MM.1S (cell line): ENCODE measurements around the gene CSNK1A1L.

Source experiments
- DNase-seq: peaks from one replicate; pipeline ENCODE4 v3.0.0-alpha.2; 2015
- H2AFZ ChIP-seq: fragments of 300-600 bp; sonication (generic); 2 replicates; pipeline ENCODE4 v1.6.0; 2016; ENCODE audit warnings: antibody characterized with exemption, low read length
- H3F3A ChIP-seq: fragments of 300-600 bp; sonication (generic); 2 replicates; pipeline ENCODE4 v1.6.1; 2016; ENCODE audit warnings: mild to moderate bottlenecking, antibody characterized with exemption, low read length, moderate library complexity, mixed read lengths; ENCODE audit not compliant: insufficient read depth
- H3K27ac ChIP-seq: fragments of 300-600 bp; sonication (generic); 2 replicates; pipeline ENCODE4 v1.5.1; 2016; ENCODE audit warnings: mild to moderate bottlenecking, low read length
- H3K27me3 ChIP-seq: fragments of 300-600 bp; sonication (generic); replicated peaks from 2 replicates; pipeline ENCODE4 v1.6.0; 2016; ENCODE audit warnings: low read length; ENCODE audit not compliant: insufficient read depth
- H3K36me3 ChIP-seq: fragments of 300-600 bp; sonication (generic); replicated peaks from 2 replicates; pipeline ENCODE4 v1.6.1; 2016; ENCODE audit warnings: mild to moderate bottlenecking, low read length, mixed read lengths; ENCODE audit not compliant: insufficient read depth
- H3K4me1 ChIP-seq: fragments of 300-600 bp; sonication (generic); 2 replicates; pipeline ENCODE4 v1.6.1; 2016; ENCODE audit warnings: low read length, mixed read lengths
- H3K4me2 ChIP-seq: fragments of 300-600 bp; sonication (generic); 2 replicates; pipeline ENCODE4 v1.6.0; 2016; ENCODE audit warnings: low read depth, low read length
- H3K4me3 ChIP-seq: fragments of 300-600 bp; sonication (generic); 2 replicates; pipeline ENCODE4 v1.5.1; 2016; ENCODE audit warnings: low read length, mixed read lengths
- H3K79me2 ChIP-seq: fragments of 300-600 bp; sonication (generic); 2 replicates; pipeline ENCODE4 v1.6.1; 2016; ENCODE audit warnings: mixed run types, low read length, mixed read lengths
- H3K9ac ChIP-seq: fragments of 300-600 bp; sonication (generic); 2 replicates; pipeline ENCODE4 v1.6.1; 2016; ENCODE audit warnings: low read length, mixed read lengths
- H3K9me2 ChIP-seq: fragments of 300-600 bp; sonication (generic); replicated peaks from 2 replicates; pipeline ENCODE4 v1.6.1; 2016; ENCODE audit warnings: mild to moderate bottlenecking, low read length, mixed read lengths; ENCODE audit not compliant: insufficient read depth
- H3K9me3 ChIP-seq: fragments of 300-600 bp; sonication (generic); replicated peaks from 2 replicates; pipeline ENCODE4 v1.6.1; 2016; ENCODE audit warnings: mild to moderate bottlenecking, low read length, mixed read lengths; ENCODE audit not compliant: insufficient read depth
- H4K20me1 ChIP-seq: fragments of 300-600 bp; sonication (generic); 2 replicates; pipeline ENCODE4 v1.6.1; 2016; ENCODE audit warnings: mild to moderate bottlenecking, low read length, moderate library complexity, mixed read lengths; ENCODE audit not compliant: insufficient read depth
- CTCF ChIP-seq: fragments of 300-600 bp; sonication (generic); IDR thresholded peaks from 2 replicates; pipeline ENCODE4 v1.5.1; 2016; ENCODE audit warnings: antibody characterized with exemption, low read length, mixed read lengths
- EZH2 ChIP-seq: fragments of 300-600 bp; sonication (generic); optimal IDR thresholded peaks from 2 replicates; pipeline ENCODE3; 2017; ENCODE audit warnings: low read depth, mild to moderate bottlenecking, antibody characterized with exemption, low read length, mixed read lengths
- EZH2phosphoT487 ChIP-seq: fragments of 300-600 bp; sonication (generic); IDR thresholded peaks from 2 replicates; pipeline ENCODE4 v1.6.1; 2018; ENCODE audit warnings: antibody characterized with exemption, low read length

The CSNK1A1L gene

GRCh38 chr13:37143911-37144310 is 38.4 kb upstream of the CSNK1A1L start:
- Histone ChIP-seq H3K4me2 (no peak overlapping the region), H3K27ac (no peak overlapping the region), H3K9me3 (no peaks in the 10 kb centered on the region), H3K4me1 (no peaks in the 10 kb centered on the region), H3K9me2 (no peaks in the 10 kb centered on the region), H3F3A (no peaks in the 10 kb centered on the region), H3K36me3 (no peaks in the 10 kb centered on the region), H4K20me1 (no peaks in the 10 kb centered on the region), H2AFZ (no peak overlapping the region), H3K9ac (no peak overlapping the region), H3K79me2 (no peaks in the 10 kb centered on the region), H3K27me3 (no peaks in the 10 kb centered on the region), H3K4me3 (no peak overlapping the region)
- TF ChIP-seq EZH2 (no peak), EZH2phosphoT487 (no peak), CTCF (no peak)
- DNase-seq = no peak

- H3K79me2 ChIP-seq = no peaks in the 10 kb centered on the region
Measured at GRCh38 chr13:37142877-37143276, 37.4 kb upstream of the CSNK1A1L start.

DNA sequence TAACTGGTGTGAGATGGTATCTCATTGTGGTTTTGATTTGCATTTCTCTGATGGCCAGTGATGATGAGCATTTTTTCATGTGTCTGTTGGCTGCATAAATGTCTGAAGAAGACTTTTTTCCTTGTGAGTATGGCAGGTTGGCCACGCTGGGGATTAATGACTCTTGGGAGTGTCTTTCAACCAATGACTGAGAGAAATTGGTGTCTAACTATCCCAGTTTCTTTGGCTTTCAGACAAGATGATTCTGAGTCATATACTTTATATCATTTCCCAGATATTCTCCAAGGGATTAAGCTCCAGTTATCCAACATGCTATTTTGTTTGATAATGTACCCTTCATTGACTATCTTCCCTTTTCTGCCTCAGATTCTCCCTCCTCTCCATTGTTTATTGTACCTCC is 35.5 kb upstream of the CSNK1A1L start:
- H4K20me1 ChIP-seq = no peaks in the 10 kb centered on the region
- no peaks in the 10 kb centered on the region for H3K9me3 ChIP-seq

More at GRCh38 chr13:37142877-37143276, 37.4 kb upstream of the CSNK1A1L start:
- DNase-seq = no peak
- no peak overlapping the region for H3K4me3 ChIP-seq
- H3K27me3 ChIP-seq = no peaks in the 10 kb centered on the region
- H2AFZ ChIP-seq = no peak overlapping the region
- no peaks in the 10 kb centered on the region for H3F3A ChIP-seq
- no peaks in the 10 kb centered on the region for H3K4me1 ChIP-seq
- H4K20me1 ChIP-seq = no peaks in the 10 kb centered on the region
- H3K4me2 ChIP-seq = no peak overlapping the region
- no peak overlapping the region for H3K9ac ChIP-seq
- H3K36me3 ChIP-seq = no peaks in the 10 kb centered on the region
- no peak overlapping the region for H3K27ac ChIP-seq
- H3K9me3 ChIP-seq = no peaks in the 10 kb centered on the region
- H3K9me2 ChIP-seq = no peaks in the 10 kb centered on the region
- TF ChIP-seq EZH2 (no peak), EZH2phosphoT487 (no peak), CTCF (no peak)

GRCh38 chr13:37139356-37139755 is 33.9 kb upstream of the CSNK1A1L start:
- Histone ChIP-seq H3F3A (no peaks in the 10 kb centered on the region), H3K27me3 (no peaks in the 10 kb centered on the region), H3K79me2 (no peaks in the 10 kb centered on the region), H3K27ac (no peak overlapping the region), H3K9ac (no peak overlapping the region), H3K4me1 (no peaks in the 10 kb centered on the region), H3K4me2 (no peak overlapping the region), H3K36me3 (no peaks in the 10 kb centered on the region), H4K20me1 (no peaks in the 10 kb centered on the region), H2AFZ (no peak overlapping the region), H3K4me3 (no peak overlapping the region), H3K9me3 (no peaks in the 10 kb centered on the region), H3K9me2 (no peaks in the 10 kb centered on the region)
- TF ChIP-seq EZH2 = no peak
- TF ChIP-seq CTCF = no peak
- no peak for TF ChIP-seq EZH2phosphoT487
- no peak for DNase-seq

More for the DNA sequence above, 35.5 kb upstream of the CSNK1A1L start:
- Histone ChIP-seq H3K4me1 (no peaks in the 10 kb centered on the region), H3F3A (no peaks in the 10 kb centered on the region), H2AFZ (no peak overlapping the region), H3K9ac (no peak overlapping the region), H3K79me2 (no peaks in the 10 kb centered on the region), H3K4me3 (no peak overlapping the region), H3K4me2 (no peak overlapping the region), H3K9me2 (no peaks in the 10 kb centered on the region), H3K36me3 (no peaks in the 10 kb centered on the region), H3K27ac (no peak overlapping the region), H3K27me3 (no peaks in the 10 kb centered on the region)
- no peak for DNase-seq
- TF ChIP-seq EZH2 = no peak
